ENCODE measurements around the gene SLC25A21. TPM values are rescaled to one million over a fixed set of nuclear protein-coding genes. Genes with fewer than 3 reads are reported as not detected.

The SLC25A21 gene
- total and polyA plus RNA-seq, 2 of the 13 experiments (the other 11 are each of a cell fraction or from before 2014, with no cell fraction given): 1.9 to 2.9 TPM

GRCh38 chr14:36818246-36818645 lies 354.2 kb downstream of the SLC25A21 start (continued):
- TF ChIP-seq, protein P1, sequence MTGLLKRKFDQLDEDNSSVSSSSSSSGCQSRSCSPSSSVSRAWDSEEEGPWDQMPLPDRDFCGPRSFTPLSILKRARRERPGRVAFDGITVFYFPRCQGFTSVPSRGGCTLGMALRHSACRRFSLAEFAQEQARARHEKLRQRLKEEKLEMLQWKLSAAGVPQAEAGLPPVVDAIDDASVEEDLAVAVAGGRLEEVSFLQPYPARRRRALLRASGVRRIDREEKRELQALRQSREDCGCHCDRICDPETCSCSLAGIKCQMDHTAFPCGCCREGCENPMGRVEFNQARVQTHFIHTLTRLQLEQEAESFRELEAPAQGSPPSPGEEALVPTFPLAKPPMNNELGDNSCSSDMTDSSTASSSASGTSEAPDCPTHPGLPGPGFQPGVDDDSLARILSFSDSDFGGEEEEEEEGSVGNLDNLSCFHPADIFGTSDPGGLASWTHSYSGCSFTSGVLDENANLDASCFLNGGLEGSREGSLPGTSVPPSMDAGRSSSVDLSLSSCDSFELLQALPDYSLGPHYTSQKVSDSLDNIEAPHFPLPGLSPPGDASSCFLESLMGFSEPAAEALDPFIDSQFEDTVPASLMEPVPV (CRISPR knock-in tag; IDR thresholded peaks at IDR 0.05): no peak
- TF ChIP-seq ELF3 (CRISPR knock-in tag; IDR thresholded peaks at IDR 0.05): no peak
- no peak for TF ChIP-seq IKZF4 (CRISPR knock-in tag; IDR thresholded peaks at IDR 0.05; ENCODE audit: borderline replicate concordance, low read depth, not compliant biosample characterization)
- TF ChIP-seq NFYB (CRISPR knock-in tag; IDR thresholded peaks at IDR 0.05): no peak
- no peak for TF ChIP-seq GATA4 (IDR thresholded peaks at IDR 0.05; ENCODE audit: borderline replicate concordance, low read depth)
- no peak for TF ChIP-seq LCORL (IDR thresholded peaks at IDR 0.05)
- TF ChIP-seq LCORL (CRISPR knock-in tag; IDR thresholded peaks at IDR 0.05): no peak
- TF ChIP-seq SP1 (IDR thresholded peaks at IDR 0.05): no peak
- TF ChIP-seq SP1 (CRISPR knock-in tag; IDR thresholded peaks at IDR 0.05): no peak
- no peak for TF ChIP-seq CCAR2 (optimal IDR thresholded peaks at IDR 0.05; ENCODE audit: low read depth, low read length)
- no peak for TF ChIP-seq HMGXB3 (CRISPR knock-in tag; IDR thresholded peaks at IDR 0.05; ENCODE audit: borderline replicate concordance)
- no peak for TF ChIP-seq PRPF4 (IDR thresholded peaks at IDR 0.05; ENCODE audit: low read depth, low read length, poor library complexity, severe bottlenecking)
- TF ChIP-seq MIER2 (CRISPR knock-in tag; IDR thresholded peaks at IDR 0.05): no peak
